ENCODE measurements around the gene DOCK4.

DOCK4 gene

DNA sequence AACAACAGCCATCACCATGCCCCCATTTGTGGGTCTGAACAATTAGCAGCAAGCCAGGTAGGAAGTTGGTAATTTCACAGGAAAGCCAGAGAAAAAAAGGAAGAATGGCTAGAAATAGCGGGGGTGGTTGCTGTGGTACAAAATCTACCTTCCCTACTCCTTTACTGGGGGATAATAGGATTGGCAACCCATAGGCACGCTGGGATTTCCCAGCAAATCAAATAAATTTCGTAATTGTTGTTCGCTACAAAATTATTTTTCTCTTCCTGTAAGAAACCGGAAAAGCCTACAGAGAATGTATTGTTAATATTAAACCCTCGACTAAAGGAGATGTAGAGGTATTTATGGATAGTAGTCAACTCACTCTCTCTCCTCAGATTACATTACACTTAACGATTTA, 123.9 kb downstream of the DOCK4 start:
- TF ChIP-seq HDGF (IDR thresholded peaks at IDR 0.05; ENCODE audit: borderline replicate concordance), result no peak
- no peak for TF ChIP-seq L3MBTL2 (conservative IDR thresholded peaks at IDR 0.05)
- TF ChIP-seq FOXA1 (IDR thresholded peaks at IDR 0.05), result no peak
- no peak for TF ChIP-seq ARNT (IDR thresholded peaks at IDR 0.05)
- no peak for TF ChIP-seq ELF4 (IDR thresholded peaks at IDR 0.05)
- no peak for TF ChIP-seq FOXM1 (IDR thresholded peaks at IDR 0.05; ENCODE audit: borderline replicate concordance)
- TF ChIP-seq CTBP1 (IDR thresholded peaks at IDR 0.05; ENCODE audit: borderline replicate concordance), result no peak
- TF ChIP-seq NFRKB (IDR thresholded peaks at IDR 0.05), result no peak
- TF ChIP-seq SP1 (IDR thresholded peaks at IDR 0.05), result no peak
- TF ChIP-seq ZNF384 (IDR thresholded peaks at IDR 0.05), result no peak
- TF ChIP-seq, protein P1, sequence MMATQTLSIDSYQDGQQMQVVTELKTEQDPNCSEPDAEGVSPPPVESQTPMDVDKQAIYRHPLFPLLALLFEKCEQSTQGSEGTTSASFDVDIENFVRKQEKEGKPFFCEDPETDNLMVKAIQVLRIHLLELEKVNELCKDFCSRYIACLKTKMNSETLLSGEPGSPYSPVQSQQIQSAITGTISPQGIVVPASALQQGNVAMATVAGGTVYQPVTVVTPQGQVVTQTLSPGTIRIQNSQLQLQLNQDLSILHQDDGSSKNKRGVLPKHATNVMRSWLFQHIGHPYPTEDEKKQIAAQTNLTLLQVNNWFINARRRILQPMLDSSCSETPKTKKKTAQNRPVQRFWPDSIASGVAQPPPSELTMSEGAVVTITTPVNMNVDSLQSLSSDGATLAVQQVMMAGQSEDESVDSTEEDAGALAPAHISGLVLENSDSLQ (IDR thresholded peaks at IDR 0.05), result no peak
- TF ChIP-seq TARDBP (IDR thresholded peaks at IDR 0.05), result no peak
- no peak for TF ChIP-seq SUZ12 (IDR thresholded peaks at IDR 0.05)
- TF ChIP-seq BHLHE40 (IDR thresholded peaks at IDR 0.05; ENCODE audit: borderline replicate concordance), result no peak
- TF ChIP-seq FOXK2 (IDR thresholded peaks at IDR 0.05), result no peak
- no peak for DNase-seq (ENCODE audit: extremely low spot score)
- POLR2A ChIA-PET, result no interaction called here
- CTCF ChIA-PET, result no interaction called here

DNA sequence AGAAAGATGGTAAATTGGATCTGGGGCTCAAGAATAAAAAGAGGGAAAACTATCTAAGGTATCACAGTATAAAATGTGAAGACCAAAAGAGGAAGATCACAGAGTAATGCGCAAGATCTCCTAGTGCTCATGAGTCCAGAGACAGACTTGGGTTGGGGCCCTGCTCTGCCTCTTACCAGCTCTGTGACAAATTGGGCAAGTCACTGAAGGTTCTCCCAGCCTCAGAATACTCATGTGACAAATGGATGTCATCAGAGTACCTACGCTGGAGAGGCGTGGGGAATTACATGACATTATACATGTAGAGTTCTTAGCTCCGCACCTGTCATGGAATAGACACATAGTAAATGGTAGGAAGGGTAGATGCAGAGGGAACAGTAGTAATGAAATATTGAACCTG, 124.4 kb downstream of the DOCK4 start:
- CTCF ChIA-PET, result interaction anchor here (0.7 kb wide), 1 partner anchor 377 kb away, joined by 3 read pairs; no protein-coding TSS in a partner anchor
- POLR2A ChIA-PET, result no interaction called here
- no peak for DNase-seq (ENCODE audit: extremely low spot score)
- TF ChIP-seq BHLHE40 (IDR thresholded peaks at IDR 0.05; ENCODE audit: borderline replicate concordance) (no peak), CTBP1 (IDR thresholded peaks at IDR 0.05; ENCODE audit: borderline replicate concordance) (no peak), LEF1 (IDR thresholded peaks at IDR 0.05; ENCODE audit: borderline replicate concordance) (no peak), SP1 (IDR thresholded peaks at IDR 0.05) (no peak), FOXK2 (IDR thresholded peaks at IDR 0.05) (no peak), NFRKB (IDR thresholded peaks at IDR 0.05) (no peak), ZNF384 (IDR thresholded peaks at IDR 0.05) (no peak), FOXA1 (IDR thresholded peaks at IDR 0.05) (no peak), HDGF (IDR thresholded peaks at IDR 0.05; ENCODE audit: borderline replicate concordance) (no peak), L3MBTL2 (conservative IDR thresholded peaks at IDR 0.05) (no peak), TARDBP (IDR thresholded peaks at IDR 0.05) (no peak), FOXM1 (IDR thresholded peaks at IDR 0.05; ENCODE audit: borderline replicate concordance) (no peak), ELF4 (IDR thresholded peaks at IDR 0.05) (no peak), SUZ12 (IDR thresholded peaks at IDR 0.05) (no peak), ARNT (IDR thresholded peaks at IDR 0.05) (no peak)
- TF ChIP-seq, protein P1 (IDR thresholded peaks at IDR 0.05), result no peak

DNA sequence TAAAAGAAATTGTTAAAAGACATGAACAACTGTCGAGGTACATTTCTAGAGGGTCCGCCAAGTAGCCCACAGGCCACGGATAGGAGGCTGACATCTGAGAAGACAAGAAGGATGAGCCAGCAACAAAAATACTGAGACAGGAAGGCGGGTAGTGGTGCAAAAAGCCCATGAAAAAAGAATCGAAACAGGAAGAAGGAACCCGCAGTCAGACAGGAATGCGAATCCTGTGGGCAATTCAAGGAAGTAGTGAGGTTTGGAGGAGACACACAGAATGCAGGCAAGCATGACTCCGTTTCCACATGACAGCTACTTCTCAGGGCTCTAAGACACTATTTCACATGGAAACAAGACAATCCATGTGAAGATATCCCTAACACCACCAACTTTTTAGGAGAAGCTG, 125.2 kb downstream of the DOCK4 start:
- ChIA-PET POLR2A (no interaction called here), CTCF (interaction anchor here (0.7 kb wide), 1 partner anchor 378 kb away, joined by 3 read pairs; no protein-coding TSS in a partner anchor)
- TF ChIP-seq ARNT (IDR thresholded peaks at IDR 0.05) (no peak), FOXK2 (IDR thresholded peaks at IDR 0.05) (no peak), ZNF384 (IDR thresholded peaks at IDR 0.05) (no peak), LEF1 (IDR thresholded peaks at IDR 0.05; ENCODE audit: borderline replicate concordance) (no peak), NFRKB (IDR thresholded peaks at IDR 0.05) (no peak), TARDBP (IDR thresholded peaks at IDR 0.05) (no peak), CTBP1 (IDR thresholded peaks at IDR 0.05; ENCODE audit: borderline replicate concordance) (no peak), SUZ12 (IDR thresholded peaks at IDR 0.05) (no peak), FOXM1 (IDR thresholded peaks at IDR 0.05; ENCODE audit: borderline replicate concordance) (no peak), HDGF (IDR thresholded peaks at IDR 0.05; ENCODE audit: borderline replicate concordance) (no peak), L3MBTL2 (conservative IDR thresholded peaks at IDR 0.05) (no peak), SP1 (IDR thresholded peaks at IDR 0.05) (no peak), ELF4 (IDR thresholded peaks at IDR 0.05) (no peak), FOXA1 (IDR thresholded peaks at IDR 0.05) (no peak), BHLHE40 (IDR thresholded peaks at IDR 0.05; ENCODE audit: borderline replicate concordance) (no peak)
- TF ChIP-seq, protein P1 (IDR thresholded peaks at IDR 0.05), result no peak
- no peak for DNase-seq (ENCODE audit: extremely low spot score)

DNA sequence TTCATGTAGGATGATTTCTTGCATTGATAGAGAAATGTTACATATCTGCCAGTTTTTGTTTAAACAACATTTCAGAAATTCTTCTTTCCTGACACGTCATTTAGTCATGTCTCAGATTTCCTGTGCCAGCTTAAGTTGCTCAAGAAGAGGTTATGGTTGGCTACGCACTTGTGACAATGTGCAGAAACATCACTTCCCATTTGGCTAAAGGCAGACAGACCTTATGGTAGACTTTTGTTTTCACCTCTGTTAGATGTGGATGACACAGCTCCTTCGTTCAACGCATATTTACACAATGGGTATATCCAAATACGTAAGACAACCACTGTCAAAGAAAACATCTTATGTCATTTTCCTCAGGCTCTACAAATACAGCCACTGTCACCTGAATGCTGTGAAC, 125.8 kb downstream of the DOCK4 start:
- POLR2A ChIA-PET, result no interaction called here
- TF ChIP-seq ELF4 (IDR thresholded peaks at IDR 0.05) (no peak), BHLHE40 (IDR thresholded peaks at IDR 0.05; ENCODE audit: borderline replicate concordance) (no peak), FOXA1 (IDR thresholded peaks at IDR 0.05) (no peak), FOXM1 (IDR thresholded peaks at IDR 0.05; ENCODE audit: borderline replicate concordance) (no peak), FOXK2 (IDR thresholded peaks at IDR 0.05) (no peak), SUZ12 (IDR thresholded peaks at IDR 0.05) (no peak), SP1 (IDR thresholded peaks at IDR 0.05) (no peak), CTBP1 (IDR thresholded peaks at IDR 0.05; ENCODE audit: borderline replicate concordance) (no peak), HDGF (IDR thresholded peaks at IDR 0.05; ENCODE audit: borderline replicate concordance) (no peak), LEF1 (IDR thresholded peaks at IDR 0.05; ENCODE audit: borderline replicate concordance) (no peak), ZNF384 (IDR thresholded peaks at IDR 0.05) (no peak), TARDBP (IDR thresholded peaks at IDR 0.05) (no peak), L3MBTL2 (conservative IDR thresholded peaks at IDR 0.05) (no peak)
- TF ChIP-seq, protein P1 (IDR thresholded peaks at IDR 0.05), result no peak
- DNase-seq (ENCODE audit: extremely low spot score), result no peak
- CTCF ChIA-PET, result interaction anchor here (0.7 kb wide), 1 partner anchor 67 kb away, joined by 3 read pairs; no protein-coding TSS in a partner anchor

DNA sequence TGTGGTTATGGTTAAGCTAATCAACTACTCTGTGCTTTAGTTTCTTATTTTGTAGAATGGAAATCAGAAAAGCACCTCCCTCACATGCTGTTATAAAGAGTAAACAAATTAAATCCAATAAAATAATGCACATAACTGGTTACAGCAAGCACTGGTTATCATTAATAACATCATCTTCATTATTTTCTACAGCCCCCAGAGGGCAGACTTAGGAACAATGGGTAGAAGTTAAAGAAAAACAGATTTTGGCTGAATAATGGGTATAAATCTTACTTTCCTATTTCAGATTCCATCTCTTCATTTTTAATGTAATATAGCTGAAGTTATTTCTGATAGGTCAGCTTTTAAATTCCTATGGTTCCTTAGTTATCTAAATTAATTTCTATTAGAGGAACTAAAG, 126.5 kb downstream of the DOCK4 start:
- ChIA-PET CTCF (no interaction called here), POLR2A (no interaction called here)
- no peak for DNase-seq (ENCODE audit: extremely low spot score)
- TF ChIP-seq, protein P1 (IDR thresholded peaks at IDR 0.05), result no peak
- no peak for TF ChIP-seq HDGF (IDR thresholded peaks at IDR 0.05; ENCODE audit: borderline replicate concordance)
